AG09319 (cell line): ENCODE measurements around the gene SSC5D.

Source experiments
- DNase-seq: peaks from one replicate; pipeline ENCODE4 v3.0.0-alpha.2; 2010; ENCODE audit warnings: low read depth; ENCODE audit errors: extremely low read depth
- CTCF ChIP-seq: IDR thresholded peaks from 2 replicates; pipeline ENCODE4 v1.5.1; 2011; ENCODE audit warnings: low read depth, mild to moderate bottlenecking, inconsistent platforms, low read length, moderate library complexity

SSC5D gene

GRCh38 chr19:55482156-55482961 is 5.9 kb upstream of the SSC5D start:
- TF ChIP-seq CTCF = no peak

DNA sequence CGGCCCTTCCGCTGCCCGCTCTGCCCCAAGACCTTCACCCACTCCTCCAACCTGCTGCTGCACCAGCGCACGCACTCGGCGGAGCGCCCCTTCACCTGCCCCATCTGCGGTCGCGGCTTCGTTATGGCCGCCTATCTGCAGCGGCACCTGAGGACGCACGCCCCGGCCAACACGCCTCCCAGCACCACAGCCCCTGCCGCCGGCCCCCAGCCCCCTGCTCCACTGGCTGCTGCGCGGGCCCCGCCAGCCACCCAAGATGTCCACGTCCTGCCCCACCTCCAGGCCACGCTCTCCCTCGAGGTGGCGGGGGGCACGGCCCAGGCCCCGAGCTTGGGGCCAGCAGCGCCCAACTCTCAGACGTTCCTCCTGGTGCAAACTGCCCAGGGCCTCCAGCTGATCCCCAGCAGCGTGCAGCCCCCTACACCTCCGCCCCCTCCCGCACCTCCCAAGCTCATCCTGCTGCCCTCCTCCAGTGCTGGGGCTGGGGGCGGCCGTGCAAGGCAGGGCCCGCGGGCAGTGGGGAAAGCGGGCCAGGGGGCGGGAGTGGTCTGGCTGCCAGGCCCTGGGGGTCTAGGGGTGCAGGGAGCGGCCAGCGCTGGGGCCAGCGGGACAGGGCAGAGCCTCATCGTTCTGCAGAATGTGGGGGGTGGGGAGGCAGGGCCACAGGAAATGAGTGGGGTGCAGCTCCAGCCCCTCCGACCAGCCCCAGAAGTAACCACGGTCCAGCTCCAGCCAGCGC is 5.1 kb upstream of the SSC5D start:
- no peak for DNase-seq
- no peak for TF ChIP-seq CTCF

More at GRCh38 chr19:55482156-55482961, 5.9 kb upstream of the SSC5D start:
- no peak for DNase-seq

DNA sequence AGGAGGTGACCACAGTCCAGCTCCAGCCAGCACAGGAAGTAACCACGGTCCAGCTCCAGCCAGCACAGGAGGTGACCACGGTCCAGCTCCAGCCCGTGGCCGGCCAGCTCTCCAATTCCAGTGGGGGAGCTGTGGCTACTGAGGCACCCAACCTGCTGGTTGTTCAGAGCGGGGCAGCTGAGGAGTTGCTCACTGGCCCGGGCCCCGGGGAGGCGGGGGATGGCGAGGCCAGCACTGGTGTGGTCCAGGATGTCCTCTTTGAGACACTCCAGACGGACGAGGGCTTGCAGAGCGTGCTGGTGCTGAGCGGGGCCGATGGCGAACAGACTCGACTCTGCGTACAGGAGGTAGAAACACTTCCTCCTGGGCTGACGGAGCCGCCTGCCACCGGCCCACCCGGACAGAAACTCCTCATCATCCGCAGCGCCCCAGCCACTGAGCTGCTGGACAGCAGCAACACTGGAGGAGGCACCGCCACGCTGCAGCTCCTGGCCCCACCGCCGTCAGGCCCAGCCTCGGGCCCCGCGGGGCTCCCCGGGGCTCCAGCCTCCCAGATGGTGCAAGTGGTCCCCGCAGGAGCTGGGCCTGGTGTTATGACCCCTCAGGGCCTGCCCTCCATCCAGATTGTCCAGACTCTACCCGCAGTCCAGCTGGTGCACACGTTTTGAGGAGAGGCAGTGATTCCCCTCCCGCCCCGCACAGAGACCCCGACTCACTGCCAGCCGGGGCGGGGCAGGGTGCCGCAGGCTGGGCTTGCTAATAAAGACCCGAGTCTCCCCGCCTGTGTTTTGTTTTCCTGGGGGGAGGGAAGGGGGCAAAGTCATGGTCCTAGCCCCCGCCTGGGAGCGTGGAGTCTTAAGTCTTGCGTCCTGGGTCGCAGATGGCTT is 4.3 kb upstream of the SSC5D start:
- no peak for TF ChIP-seq CTCF
- DNase-seq = no peak

- no peak for TF ChIP-seq CTCF
- DNase-seq = no peak
These were observed 3.4 kb upstream of the SSC5D start, which contains the start of gene NAT14 for GRCh38 chr19:55484593-55485438. NAT14 (plus strand) TSS chr19:55485188; CDS start chr19:55485709, 521 bp downstream.

DNA sequence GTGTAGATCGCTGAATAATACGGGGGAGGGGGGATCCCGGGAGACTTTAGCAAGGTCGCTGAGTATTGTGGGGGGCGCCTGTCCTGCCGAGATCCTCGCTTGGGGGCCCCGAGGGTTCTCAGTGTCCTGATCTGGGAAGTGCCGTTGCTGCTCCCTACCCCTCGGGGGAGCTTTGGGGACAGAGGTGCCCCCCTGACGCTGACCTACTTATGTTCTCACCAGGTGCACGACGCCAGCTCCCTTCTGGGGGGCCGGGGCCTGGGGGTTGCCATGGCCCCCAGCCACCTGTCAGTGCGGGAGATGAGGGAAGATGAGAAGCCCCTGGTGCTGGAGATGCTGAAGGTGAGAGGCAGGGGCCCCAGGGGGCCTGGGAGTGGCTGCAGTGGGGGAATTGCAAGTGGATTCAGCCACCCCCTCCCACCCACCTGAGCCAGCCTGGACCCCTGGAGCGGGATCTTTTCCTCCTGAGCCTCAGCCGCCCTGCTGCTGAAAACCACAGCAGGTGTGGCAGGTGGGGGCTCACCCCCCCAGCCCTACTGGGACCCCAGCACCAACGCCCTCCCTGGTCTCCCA is 2.7 kb upstream of the SSC5D start:
- no peak for TF ChIP-seq CTCF
- no peak for DNase-seq
